SU-DHL-6 (cell line): ENCODE data around the gene RYR2.

Experiments used
- EZH2phosphoT487 ChIP-seq: fragments of 200-600 bp; sonication (generic), shearing (Covaris generic); conservative IDR thresholded peaks from 2 replicates; pipeline ENCODE4 v1.6.1; 2018; ENCODE audit warnings: mild to moderate bottlenecking, antibody characterized with exemption, low read length, moderate library complexity, mixed read lengths
- TF ChIP-seq, protein P1 (sequence below): fragments of 200-600 bp; sonication (generic); IDR thresholded peaks from one replicate; pipeline ENCODE4 v1.5.1; 2017; ENCODE audit warnings: antibody characterized with exemption, mild to moderate bottlenecking, low read length, moderate library complexity; ENCODE audit not compliant: insufficient read depth, poor library complexity, severe bottlenecking

DNA sequence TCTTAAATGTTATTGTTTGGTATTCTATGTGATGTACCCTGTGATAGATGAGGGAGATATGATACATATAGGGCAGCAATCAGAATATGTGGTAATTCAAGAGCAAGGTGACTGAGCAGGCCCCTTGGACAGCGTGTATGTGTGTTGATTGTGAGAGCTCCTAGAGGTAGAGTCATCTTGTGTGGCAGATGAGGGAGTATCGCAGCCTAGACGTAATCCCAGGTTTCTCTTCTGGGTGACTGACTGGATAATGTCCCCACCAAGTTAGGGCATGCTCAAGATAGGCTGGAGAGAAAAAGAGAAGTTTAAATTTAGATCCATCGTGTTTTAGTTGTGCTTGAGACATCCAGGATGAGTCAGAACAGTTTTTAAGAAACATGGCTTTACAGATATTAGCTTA is 663.5 kb downstream of the RYR2 start:
- TF ChIP-seq, protein P1, sequence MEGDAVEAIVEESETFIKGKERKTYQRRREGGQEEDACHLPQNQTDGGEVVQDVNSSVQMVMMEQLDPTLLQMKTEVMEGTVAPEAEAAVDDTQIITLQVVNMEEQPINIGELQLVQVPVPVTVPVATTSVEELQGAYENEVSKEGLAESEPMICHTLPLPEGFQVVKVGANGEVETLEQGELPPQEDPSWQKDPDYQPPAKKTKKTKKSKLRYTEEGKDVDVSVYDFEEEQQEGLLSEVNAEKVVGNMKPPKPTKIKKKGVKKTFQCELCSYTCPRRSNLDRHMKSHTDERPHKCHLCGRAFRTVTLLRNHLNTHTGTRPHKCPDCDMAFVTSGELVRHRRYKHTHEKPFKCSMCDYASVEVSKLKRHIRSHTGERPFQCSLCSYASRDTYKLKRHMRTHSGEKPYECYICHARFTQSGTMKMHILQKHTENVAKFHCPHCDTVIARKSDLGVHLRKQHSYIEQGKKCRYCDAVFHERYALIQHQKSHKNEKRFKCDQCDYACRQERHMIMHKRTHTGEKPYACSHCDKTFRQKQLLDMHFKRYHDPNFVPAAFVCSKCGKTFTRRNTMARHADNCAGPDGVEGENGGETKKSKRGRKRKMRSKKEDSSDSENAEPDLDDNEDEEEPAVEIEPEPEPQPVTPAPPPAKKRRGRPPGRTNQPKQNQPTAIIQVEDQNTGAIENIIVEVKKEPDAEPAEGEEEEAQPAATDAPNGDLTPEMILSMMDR = no peak
- no peak for TF ChIP-seq EZH2phosphoT487
